ENCODE results near the gene SRSF8.
"Not testable (repeated sequence)": the region's sequence is repeated elsewhere in the genome, so short reads cannot be mapped to it uniquely, and the experiment has no call there.

Gene SRSF8

GRCh38 chr11:95066716-95067038, at the start of gene SRSF8:
Gene SRSF8 (plus strand): TSS chr11:95066919. CDS start chr11:95067227, 308 bp downstream.
- no peak for DNase-seq (ENCODE audit: low read depth, low spot score)

GRCh38 chr11:95021468-95021867, 45.3 kb upstream of the SRSF8 start:
- not testable (repeated sequence) for DNase-seq (ENCODE audit: low read depth, low spot score); H3K27ac ChIP-seq

More at GRCh38 chr11:95066716-95067038, at the start of gene SRSF8:
- peak within 1 kb of the TSS; percentile 93 for H3K27ac ChIP-seq

GRCh38 chr11:95024958-95025357, 41.8 kb upstream of the SRSF8 start, which contains the start of gene KDM4E:
Gene KDM4E (plus strand): TSS chr11:95025258. CDS start chr11:95025558, 300 bp downstream.
- no peak for DNase-seq (ENCODE audit: low read depth, low spot score)
- H3K27ac ChIP-seq = no peak within 1 kb of the TSS

DNA sequence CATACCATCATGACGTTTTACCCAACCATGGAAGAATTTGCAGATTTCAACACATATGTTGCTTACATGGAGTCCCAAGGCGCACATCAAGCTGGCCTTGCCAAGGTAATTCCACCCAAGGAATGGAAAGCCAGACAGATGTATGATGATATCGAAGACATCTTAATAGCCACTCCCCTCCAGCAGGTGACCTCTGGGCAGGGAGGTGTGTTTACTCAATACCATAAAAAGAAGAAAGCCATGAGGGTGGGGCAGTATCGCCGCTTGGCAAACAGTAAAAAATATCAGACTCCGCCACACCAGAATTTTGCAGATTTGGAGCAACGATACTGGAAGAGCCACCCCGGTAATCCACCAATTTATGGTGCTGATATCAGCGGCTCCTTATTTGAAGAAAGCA, 41.1 kb upstream of the SRSF8 start:
- DNase-seq (ENCODE audit: low read depth, low spot score); H3K27ac ChIP-seq: not testable (repeated sequence)

- no peak overlapping the region for H3K27ac ChIP-seq
- DNase-seq (ENCODE audit: low read depth, low spot score) = no peak
Observed at GRCh38 chr11:95028357-95028756, 38.4 kb upstream of the SRSF8 start.

DNA sequence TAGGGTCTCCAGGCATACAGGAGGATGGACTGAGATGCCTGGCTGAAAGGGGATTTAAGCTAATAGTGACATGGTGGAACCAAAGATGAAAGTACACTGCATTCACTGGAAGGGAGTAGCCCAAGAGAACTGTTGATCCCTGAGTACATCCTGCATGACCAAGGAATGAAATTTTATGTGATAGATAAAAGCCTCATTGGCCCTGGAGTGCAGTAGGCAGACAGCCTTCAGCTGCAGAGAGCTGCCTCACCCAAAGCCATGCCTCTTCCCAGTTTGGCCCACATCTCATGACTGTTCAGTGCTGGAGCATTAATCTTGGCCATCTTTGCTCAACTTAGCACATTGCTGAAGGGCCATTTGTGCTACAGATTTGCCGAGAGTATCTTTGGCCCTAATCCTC, 33.7 kb upstream of the SRSF8 start:
- DNase-seq (ENCODE audit: low read depth, low spot score) = no peak
- no peak overlapping the region for H3K27ac ChIP-seq

DNA sequence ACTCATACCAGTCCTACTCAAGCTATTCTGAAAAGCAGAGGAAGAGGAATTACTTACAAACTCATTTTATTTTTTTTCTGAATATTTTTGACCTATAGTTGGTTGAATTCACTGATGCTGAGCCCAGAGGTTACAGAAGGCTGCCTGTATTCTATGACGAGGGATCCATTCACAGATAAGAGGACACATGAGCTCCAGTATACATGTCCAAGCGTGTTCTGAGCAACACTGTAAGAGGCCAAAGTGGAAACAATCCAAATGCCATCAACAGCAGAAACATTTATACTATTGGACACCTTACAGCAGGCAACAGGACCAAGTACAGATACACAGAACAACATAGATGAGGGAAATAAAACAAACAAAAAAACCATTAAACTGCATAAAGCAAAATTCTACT, 31.4 kb upstream of the SRSF8 start:
- H3K27ac ChIP-seq = no peak overlapping the region
- peak; percentile 54 for DNase-seq (ENCODE audit: low read depth, low spot score)

- not testable (repeated sequence) for DNase-seq (ENCODE audit: low read depth, low spot score); H3K27ac ChIP-seq
Observed at GRCh38 chr11:95037356-95038035, 29.2 kb upstream of the SRSF8 start.

- no peak overlapping the region for H3K27ac ChIP-seq
- no peak for DNase-seq (ENCODE audit: low read depth, low spot score)
Observed at GRCh38 chr11:95042239-95042638, 24.5 kb upstream of the SRSF8 start.

DNA sequence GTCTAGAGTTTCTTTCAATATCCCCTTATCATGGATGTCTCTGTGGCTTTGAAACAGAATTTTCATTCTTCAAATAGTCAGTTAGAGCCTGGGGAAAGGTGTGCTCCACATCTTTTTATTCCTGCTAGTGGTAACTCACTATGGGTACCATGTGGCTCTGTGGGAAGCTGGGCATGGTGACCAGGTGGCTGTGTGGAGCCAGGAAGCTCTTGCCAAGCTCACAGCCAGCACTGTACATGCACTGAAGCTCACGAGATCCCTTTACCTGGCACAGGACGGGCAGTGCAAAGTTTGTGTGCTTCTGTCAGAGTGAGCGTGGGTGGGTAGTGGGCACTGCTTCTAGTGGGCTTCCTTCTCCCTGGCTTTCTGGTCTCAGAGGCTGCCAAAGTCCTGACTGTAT, 23.8 kb upstream of the SRSF8 start:
- DNase-seq (ENCODE audit: low read depth, low spot score) = no peak
- no peak overlapping the region for H3K27ac ChIP-seq

GRCh38 chr11:95044010-95044409, 22.7 kb upstream of the SRSF8 start:
- no peak overlapping the region for H3K27ac ChIP-seq
- DNase-seq (ENCODE audit: low read depth, low spot score) = no peak

DNA sequence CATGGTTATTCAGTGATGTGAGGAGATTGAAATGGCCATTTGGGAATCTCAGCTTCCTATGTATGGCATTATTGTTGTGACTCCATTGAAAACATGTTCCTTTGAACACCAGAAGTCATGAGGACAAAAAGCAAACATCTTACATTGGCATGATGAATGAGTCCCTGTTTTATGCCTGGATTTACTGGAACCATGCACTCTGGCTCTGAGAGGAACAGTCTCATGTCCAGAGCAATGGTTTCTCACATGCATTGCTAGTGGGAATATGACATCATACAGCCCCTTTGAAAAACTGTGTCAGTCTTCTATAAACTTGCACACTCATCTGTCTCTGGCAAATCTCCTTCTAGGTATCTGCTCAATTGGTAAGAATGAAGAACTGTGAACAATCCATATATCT, 20.9 kb upstream of the SRSF8 start:
- no peak for DNase-seq (ENCODE audit: low read depth, low spot score)
- H3K27ac ChIP-seq = no peak overlapping the region

GRCh38 chr11:95049122-95049521, 17.6 kb upstream of the SRSF8 start, which contains the start of gene KDM4F:
Gene KDM4F (plus strand): TSS chr11:95049422.
- H3K27ac ChIP-seq = not testable (repeated sequence)

GRCh38 chr11:95050595-95051202, 16.0 kb upstream of the SRSF8 start:
- no peak overlapping the region for H3K27ac ChIP-seq
- DNase-seq (ENCODE audit: low read depth, low spot score) = no peak

More at GRCh38 chr11:95049122-95049521, 17.6 kb upstream of the SRSF8 start, which contains the start of gene KDM4F:
- not testable (repeated sequence) for DNase-seq (ENCODE audit: low read depth, low spot score)

GRCh38 chr11:95054356-95054755, 12.4 kb upstream of the SRSF8 start:
- no peak for DNase-seq (ENCODE audit: low read depth, low spot score)

DNA sequence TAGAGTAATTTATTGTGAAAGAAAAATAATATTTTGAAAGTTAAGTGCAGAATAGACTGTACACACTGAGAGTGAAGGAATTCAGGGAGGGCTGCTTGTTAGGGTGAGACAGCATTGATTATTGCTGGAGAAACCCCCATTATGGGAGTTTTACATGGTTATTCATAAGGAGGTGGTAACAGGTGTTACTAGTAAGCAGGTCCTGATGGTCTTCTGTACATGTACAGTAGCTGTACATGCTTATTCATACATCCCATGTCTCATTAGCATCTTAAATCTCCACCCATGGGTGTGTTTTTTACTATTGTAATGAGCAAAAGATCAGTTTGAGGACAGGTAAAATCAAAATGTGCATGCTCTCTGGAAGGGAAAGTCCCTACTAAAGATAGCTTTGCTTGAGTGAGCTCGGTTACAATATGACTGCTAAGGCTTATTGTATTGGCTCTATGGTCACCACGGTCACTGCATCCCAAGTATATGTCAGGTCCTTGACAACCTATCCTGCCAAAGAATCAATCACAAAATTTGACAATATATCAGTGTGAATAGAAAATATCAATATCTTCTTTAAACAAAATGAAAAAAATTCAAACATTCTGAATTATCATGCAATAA, 11.3 kb upstream of the SRSF8 start:
- DNase-seq (ENCODE audit: low read depth, low spot score) = no peak
- H3K27ac ChIP-seq = no peak overlapping the region

More at GRCh38 chr11:95054356-95054755, 12.4 kb upstream of the SRSF8 start:
- no peak overlapping the region for H3K27ac ChIP-seq

DNA sequence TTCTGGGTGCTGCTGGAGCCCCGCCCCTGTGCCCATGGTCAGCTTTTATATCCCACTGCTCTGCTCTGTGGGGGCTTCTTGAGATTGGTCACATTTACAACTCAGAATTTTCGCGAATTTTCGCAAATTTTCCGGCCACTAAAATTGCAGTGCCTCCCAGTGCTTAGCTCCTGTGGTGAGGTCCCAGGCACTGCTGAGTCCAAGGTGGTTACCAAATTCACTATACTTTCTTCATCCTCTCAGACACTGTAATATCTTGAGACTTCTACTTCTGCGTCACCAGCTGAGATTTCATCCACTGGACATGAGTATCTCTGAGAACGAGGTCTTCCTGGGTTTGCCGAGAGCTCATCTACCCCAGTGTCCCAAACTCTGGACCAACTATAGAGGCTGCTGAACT, 8.8 kb upstream of the SRSF8 start:
- DNase-seq (ENCODE audit: low read depth, low spot score) = no peak
- H3K27ac ChIP-seq = no peak overlapping the region

- H3K27ac ChIP-seq = no peak overlapping the region
Observed at GRCh38 chr11:95058621-95059020, 8.1 kb upstream of the SRSF8 start.

DNA sequence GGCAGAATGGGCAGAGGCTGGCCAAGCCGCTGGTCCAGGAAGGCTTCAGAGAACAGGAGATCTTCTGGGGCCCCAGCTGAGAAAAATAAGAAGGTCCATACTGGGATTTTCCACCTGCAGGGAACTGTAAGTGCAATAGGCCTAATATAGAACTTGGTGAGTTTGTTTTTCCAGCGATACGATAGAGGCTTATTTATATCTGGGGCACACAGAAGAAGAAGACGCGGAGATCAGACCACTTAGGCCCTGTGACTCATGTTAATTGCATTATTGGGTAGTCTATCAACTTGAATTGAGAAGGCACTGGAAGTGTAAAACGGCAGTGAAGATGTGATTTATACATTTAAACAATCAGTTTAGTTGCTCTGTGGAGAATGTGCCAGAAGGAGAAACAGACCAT, 7.7 kb upstream of the SRSF8 start:
- DNase-seq (ENCODE audit: low read depth, low spot score) = no peak
- H3K27ac ChIP-seq = no peak overlapping the region

More at GRCh38 chr11:95058621-95059020, 8.1 kb upstream of the SRSF8 start:
- no peak for DNase-seq (ENCODE audit: low read depth, low spot score)

- DNase-seq (ENCODE audit: low read depth, low spot score) = no peak
- peak overlapping the region; percentile 5 for H3K27ac ChIP-seq
Observed at GRCh38 chr11:95065336-95065735, 1.4 kb upstream of the SRSF8 start.

Measured in epithelial cell of prostate (primary cell).